HG02610 (cell line): ENCODE results near the gene TEX2.

Experiments used
- ATAC-seq: cut with Tn5 transposase; IDR thresholded peaks from one replicate; pipeline ENCODE4 v1.9.1; 2021; ENCODE audit warnings: mild to moderate bottlenecking, moderate library complexity; ENCODE audit not compliant: unreplicated experiment

TEX2 gene

GRCh38 chr17:64148017-64148631 lies 114.9 kb downstream of the TEX2 start:
- ATAC-seq: no peak

GRCh38 chr17:64147110-64148016 lies 115.7 kb downstream of the TEX2 start:
- ATAC-seq: no peak

GRCh38 chr17:64146418-64147109 lies 116.5 kb downstream of the TEX2 start:
- no peak for ATAC-seq

GRCh38 chr17:64145751-64146417 lies 117.2 kb downstream of the TEX2 start:
- ATAC-seq: peak; percentile 95

- ATAC-seq: no peak
Observed at GRCh38 chr17:64145375-64145750, 117.7 kb downstream of the TEX2 start.

GRCh38 chr17:64139542-64139941 lies 123.5 kb downstream of the TEX2 start:
- no peak for ATAC-seq

GRCh38 chr17:64138441-64138840 lies 124.6 kb downstream of the TEX2 start:
- ATAC-seq: no peak

- no peak for ATAC-seq
Observed at GRCh38 chr17:64135000-64135399, 128.1 kb downstream of the TEX2 start.

GRCh38 chr17:64134216-64134970 lies 128.7 kb downstream of the TEX2 start:
- no peak for ATAC-seq

GRCh38 chr17:64133546-64134215 lies 129.4 kb downstream of the TEX2 start:
- ATAC-seq: no peak

- no peak for ATAC-seq
Observed at GRCh38 chr17:64131606-64132270, 131.3 kb downstream of the TEX2 start.

GRCh38 chr17:64130559-64131001 lies 132.5 kb downstream of the TEX2 start:
- ATAC-seq: peak; percentile 17

GRCh38 chr17:64129765-64130558 lies 133.1 kb downstream of the TEX2 start, which contains the start of gene ERN1:
Gene ERN1, minus strand, starts transcription at chr17:64130144. Its CDS starts 115 bp downstream, at chr17:64130029.
- peak; percentile 78 for ATAC-seq

- ATAC-seq: no peak
Observed at GRCh38 chr17:64129515-64129764, 133.6 kb downstream of the TEX2 start.

GRCh38 chr17:64128787-64129514 lies 134.1 kb downstream of the TEX2 start:
- ATAC-seq: no peak

- no peak for ATAC-seq
Observed at GRCh38 chr17:64126918-64127317, 136.1 kb downstream of the TEX2 start.

- ATAC-seq: no peak
Observed at GRCh38 chr17:64125937-64126336, 137.1 kb downstream of the TEX2 start.

- no peak for ATAC-seq
Observed at GRCh38 chr17:64124609-64125008, 138.5 kb downstream of the TEX2 start.
